Activated CD4-positive, alpha-beta T cell treated with anti-CD3 and anti-CD28 coated beads for 4 hours (primary cell): ENCODE measurements around the gene RSKR.
"Not testable (repeated sequence)": the region's sequence is repeated elsewhere in the genome, so short reads cannot be mapped to it uniquely, and the experiment has no call there.

Experiments
- DNase-seq, 2 donors: peaks; one replicate each; pipeline ENCODE4 v3.0.0-alpha.2; 2020

RSKR gene, protein sequence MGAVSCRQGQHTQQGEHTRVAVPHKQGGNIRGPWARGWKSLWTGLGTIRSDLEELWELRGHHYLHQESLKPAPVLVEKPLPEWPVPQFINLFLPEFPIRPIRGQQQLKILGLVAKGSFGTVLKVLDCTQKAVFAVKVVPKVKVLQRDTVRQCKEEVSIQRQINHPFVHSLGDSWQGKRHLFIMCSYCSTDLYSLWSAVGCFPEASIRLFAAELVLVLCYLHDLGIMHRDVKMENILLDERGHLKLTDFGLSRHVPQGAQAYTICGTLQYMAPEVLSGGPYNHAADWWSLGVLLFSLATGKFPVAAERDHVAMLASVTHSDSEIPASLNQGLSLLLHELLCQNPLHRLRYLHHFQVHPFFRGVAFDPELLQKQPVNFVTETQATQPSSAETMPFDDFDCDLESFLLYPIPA

GRCh38 chr17:28613931-28614381 is at the start of gene RSKR:
TSS of gene RSKR (minus strand) at chr17:28614185. CDS start at chr17:28614161, 24 bp downstream.
- DNase-seq = no peak

- no peak for DNase-seq
Measured at GRCh38 chr17:28663723-28664122, 49.7 kb upstream of the RSKR start.

DNA sequence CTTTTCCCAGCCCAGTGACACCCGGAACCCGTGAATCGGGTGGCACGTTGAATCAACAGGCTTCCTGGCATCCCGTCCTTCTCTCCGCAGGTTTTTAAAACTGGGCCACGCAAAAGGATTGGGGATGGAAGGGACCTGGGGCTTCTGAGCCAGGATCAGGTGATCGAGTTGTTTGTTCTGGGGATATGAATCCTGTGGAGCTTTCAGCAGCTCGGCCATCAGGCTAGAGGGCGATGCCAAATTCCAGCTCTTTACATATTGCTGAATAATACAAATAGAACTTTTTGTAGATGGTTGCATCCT is 48.5 kb upstream of the RSKR start:
- no peak for DNase-seq

GRCh38 chr17:28661635-28662526 is 47.9 kb upstream of the RSKR start, which contains the start of the genes SDF2 and SUPT6H:
TSS of gene SDF2 (minus strand) at chr17:28661906. CDS start at chr17:28661876, 30 bp downstream.
TSS of gene SUPT6H (plus strand) at chr17:28662205. CDS start at chr17:28673402, 11,197 bp downstream.
- peak; percentile 92 to 95 for DNase-seq

- DNase-seq = not testable (repeated sequence)
Measured at GRCh38 chr17:28659497-28659881, 45.5 kb upstream of the RSKR start.

DNA sequence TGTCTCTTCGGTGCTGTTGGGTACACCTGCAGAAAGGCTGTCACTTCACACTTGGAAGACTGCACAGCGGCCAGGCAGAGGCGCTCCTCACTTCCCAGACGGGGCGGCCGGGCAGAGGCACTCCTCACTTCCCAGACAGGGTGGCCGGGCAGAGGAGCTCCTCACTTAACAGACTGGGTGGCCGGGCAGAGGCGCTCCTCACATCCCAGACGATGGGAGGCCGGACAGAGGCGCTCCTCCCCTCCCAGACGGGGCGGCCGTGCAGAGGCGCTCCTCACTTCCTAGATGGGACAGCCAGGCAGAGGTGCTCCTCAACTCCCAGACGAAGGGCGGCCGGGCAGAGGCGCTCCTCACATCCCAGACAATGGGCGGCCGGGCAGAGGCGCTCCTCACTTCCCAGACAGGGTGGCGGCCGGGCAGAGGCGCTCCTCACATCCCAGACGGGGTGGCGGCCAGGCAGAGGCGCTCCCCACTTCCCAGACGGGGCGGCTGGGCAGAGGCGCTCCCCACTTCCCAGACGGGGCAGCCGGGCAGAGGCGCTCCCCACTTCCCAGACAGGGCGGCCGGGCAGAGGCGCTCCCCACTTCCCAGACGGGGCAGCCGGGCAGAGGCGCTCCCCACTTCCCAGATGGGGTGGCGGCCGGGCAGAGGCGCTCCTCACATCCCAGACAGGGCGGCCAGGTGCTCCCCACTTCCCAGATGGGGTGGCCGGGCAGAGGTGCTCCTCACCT is 44.9 kb upstream of the RSKR start:
- DNase-seq = not testable (repeated sequence)

DNA sequence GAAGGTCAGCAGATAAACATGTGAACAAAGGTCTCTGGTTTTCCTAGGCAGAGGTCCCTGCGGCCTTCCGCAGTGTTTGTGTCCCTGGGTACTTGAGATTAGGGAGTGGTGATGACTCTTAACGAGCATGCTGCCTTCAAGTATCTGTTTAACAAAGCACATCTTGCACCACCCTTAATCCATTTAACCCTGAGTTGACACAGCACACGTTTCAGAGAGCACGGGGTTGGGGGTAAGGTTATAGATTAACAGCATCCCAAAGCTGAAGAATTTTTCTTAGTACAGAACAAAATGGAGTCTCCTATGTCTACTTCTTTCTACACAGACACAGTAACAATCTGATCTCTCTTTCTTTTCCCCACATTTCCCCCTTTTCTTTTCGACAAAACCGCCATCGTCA is 44.4 kb upstream of the RSKR start:
- DNase-seq = not testable (repeated sequence)

- DNase-seq = no peak
Measured at GRCh38 chr17:28657756-28658155, 43.8 kb upstream of the RSKR start.

DNA sequence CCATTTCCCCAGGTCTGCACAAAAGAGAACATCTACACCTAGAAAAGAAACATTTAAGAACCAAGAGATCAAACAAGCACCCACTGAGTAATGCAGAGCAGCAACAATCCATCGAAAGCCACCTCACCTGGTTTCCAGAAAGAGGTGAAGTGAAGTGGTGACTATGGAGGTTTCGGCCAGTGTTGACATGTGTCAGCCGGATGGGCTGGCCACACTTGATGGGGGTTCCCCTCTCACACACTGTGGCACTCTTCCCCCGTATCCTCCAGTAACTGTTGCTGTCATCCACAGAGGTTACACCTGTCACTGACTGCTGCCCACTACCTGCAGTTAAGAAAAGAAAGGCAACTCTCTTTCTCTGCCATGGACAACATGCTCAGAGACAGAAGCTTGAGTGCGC is 41.2 kb upstream of the RSKR start:
- DNase-seq = no peak

DNA sequence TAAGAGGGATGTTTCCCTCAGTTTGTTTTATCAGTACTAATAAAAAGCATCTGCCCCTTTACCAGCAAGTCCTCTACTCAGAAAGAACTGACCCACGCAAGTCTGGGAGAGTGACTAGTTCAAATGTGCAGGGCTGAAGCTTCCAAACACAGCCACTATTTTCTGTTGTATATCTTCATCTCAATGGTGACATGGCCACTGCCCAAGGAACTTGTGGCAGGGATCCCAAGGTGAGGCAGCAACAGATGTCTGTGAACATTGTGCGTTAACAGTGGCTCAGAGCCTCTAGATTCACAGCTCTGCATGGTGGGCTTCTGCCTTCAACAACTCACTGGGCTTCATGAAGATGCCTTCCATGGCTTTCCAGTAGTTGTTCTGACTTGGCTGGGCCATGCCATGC is 34.7 kb upstream of the RSKR start:
- DNase-seq = no peak

DNA sequence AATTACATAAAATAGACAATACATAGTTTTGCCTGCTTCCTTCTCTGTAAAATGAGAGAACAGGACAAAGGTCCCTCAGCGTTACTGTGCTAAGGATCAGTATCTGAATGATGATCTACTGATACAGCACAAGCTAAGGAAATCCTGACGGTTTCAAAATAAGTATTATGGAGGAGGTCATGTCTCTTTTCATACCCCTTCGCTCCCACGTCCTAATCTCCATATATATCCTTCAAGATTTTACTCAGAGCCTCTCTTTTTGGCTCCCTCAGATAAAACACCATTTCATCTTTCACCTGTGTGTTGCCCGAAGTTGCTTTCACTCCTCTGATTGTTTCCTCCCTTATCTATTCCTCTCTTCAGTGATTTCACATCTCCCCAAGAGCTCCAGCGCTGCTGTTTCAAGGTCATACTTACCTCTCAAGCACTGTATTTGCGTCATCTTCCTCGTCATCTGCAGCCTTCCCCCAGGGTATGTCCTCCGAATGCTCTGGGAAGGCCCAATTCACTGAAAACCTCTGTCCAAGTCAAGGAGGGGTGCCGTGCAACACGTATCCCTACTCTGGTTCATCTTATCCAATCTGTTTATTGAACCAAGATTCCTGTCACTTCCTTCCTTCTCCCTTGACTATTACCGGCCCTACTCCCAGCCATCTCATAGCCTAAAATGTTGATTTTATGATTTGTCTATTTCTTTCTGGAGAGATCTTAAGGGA is 32.2 kb upstream of the RSKR start:
- DNase-seq = no peak

- DNase-seq = peak in 1 of 2 donors; percentile 8
Measured at GRCh38 chr17:28645576-28645939, 31.6 kb upstream of the RSKR start.

DNA sequence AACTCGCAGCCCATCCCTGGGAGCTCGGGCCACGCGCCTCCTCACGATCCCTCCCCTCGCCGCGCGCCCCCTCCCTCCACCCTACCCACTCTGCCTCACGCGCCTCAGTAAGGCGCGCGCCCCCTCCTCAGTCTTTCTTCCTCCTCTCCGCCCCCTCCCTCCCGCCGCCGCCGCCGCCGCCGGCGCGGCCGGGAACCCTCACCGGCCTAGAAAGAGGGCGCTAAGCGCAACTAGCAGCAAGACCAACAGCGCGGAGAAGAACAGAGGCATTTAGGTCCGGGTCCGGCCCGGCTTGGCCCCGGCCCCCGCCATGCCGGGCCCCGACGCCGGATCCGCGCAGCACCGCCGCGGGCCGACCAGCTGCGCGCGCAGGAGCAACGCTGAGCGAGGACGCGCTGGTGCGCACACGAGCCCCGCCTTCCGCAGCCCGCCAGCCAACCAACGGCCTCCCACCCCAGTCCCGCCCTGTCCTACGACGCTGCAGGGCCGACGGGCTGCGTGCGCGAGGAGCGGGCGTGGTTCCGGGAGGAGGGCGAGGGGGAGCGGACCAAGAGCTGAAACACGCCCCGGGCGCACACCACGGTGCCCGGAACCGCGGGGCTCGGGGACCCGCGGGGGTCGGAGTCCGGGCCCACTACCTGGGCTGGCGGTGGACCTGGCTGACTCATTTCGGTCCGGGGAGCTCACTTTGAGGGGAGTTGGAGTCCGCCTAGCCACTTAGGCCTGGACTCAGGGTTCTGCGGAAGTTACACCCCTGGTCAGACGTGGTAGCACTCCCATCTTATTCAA is 31.0 kb upstream of the RSKR start, which contains the start of gene BLTP2:
TSS of gene BLTP2 (minus strand) at position 372 of the 789 bp plus-strand sequence. CDS start at position 270, 102 bp downstream.
- peak; percentile 94 to 95 for DNase-seq

- DNase-seq = peak in 1 of 2 donors; percentile 21
Measured at GRCh38 chr17:28643983-28644786, 30.2 kb upstream of the RSKR start.

DNA sequence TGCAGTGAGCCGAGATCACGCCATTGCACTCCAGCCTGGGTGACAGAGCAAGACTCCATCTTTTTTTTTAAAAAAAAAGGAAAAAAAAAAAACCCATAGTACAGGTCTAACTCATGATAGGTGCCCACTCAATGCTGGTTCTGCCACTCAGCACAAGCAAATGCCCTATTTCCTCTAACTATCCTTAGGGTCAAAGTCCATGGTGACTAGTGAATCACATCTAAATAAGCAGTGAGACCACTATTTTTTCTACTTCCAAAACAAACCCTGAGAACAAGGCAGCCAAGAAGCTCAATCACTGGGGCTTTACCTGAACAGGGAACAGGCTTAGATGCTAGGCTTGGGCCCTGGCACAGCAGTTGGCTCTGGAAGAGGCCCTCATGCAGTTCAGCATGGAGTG is 27.6 kb upstream of the RSKR start:
- no peak for DNase-seq

DNA sequence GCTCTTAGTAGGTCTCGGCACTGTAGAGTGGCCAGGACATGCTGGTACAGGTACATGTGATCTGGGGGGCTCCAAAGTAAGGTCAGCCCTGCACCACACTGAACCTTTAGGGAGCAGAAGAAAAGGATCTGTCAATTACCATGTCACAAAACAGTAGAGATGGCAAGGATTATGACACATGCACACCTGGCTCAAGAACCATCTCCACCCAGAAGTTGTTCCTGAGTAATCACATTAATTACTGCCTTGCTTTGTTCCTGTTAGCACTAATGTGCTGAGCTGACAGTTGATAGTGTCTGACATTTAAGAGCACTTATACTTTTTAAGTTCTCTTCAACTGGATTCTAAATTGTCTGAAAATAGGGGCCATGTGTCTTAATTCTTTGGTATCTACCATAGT is 21.5 kb upstream of the RSKR start:
- DNase-seq = no peak

DNA sequence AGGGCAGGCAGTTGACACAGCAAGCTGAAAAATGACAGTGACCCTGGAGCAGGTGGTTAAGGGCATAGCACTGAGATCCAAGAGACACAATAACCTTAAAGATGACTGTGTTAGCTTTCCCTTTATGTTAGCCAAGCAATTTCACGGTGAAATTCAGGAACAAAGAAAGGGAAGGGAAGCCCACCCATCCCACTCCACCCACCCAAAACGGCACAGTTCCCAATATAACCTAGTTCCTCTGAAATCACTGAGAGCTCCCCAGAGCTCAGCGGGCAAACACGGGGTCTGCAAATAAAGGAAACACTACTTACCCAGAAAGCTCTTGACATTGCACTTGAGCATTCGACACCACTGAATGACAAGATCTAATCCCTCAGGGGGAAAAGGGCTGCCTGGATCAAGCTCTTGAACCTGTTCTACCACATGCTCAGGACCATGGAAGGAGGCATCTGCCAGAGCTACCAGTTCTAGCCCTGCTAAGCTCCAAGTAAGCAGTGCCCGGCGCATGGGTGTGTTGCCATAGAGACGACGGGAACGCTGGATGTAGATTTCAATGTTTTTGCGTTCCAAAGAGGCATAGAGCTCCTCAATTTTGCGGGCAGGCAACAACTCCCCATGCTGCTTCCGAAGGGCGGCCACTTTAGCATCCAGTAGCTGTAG is 20.4 kb upstream of the RSKR start:
- DNase-seq = no peak

- no peak for DNase-seq
Measured at GRCh38 chr17:28626818-28627217, 12.8 kb upstream of the RSKR start.

- no peak for DNase-seq
Measured at GRCh38 chr17:28624148-28624547, 10.2 kb upstream of the RSKR start.

DNA sequence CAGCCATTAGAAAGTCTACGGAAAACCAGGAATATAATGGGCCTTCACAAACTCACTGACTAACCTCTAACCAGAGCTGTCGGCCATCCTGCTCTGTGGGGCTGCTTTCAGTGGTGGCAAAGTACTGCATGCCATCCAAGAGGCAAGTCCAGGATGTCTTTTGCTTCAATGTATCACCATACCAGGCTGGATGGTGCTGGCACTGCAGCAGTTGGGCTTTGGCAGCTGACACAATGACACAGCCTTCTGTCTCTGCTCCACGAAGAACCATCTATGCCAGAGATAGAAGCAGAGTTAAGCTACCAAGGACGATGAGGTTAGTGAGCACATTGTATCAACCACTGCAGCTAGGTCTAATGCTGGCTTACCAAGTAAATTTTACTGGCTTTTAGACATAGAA is 9.7 kb upstream of the RSKR start:
- no peak for DNase-seq
